Smooth muscle cell of the brain vasculature (primary cell): Measurements from ENCODE around the gene KCNS1.
"Not testable (repeated sequence)": the region's sequence is repeated elsewhere in the genome, so short reads cannot be mapped to it uniquely, and the experiment has no call there.

Experiments used
- DNase-seq: peaks from one replicate; pipeline ENCODE4 v3.0.0-alpha.2; 2012; ENCODE audit warnings: low read depth, low spot score

Gene KCNS1, protein sequence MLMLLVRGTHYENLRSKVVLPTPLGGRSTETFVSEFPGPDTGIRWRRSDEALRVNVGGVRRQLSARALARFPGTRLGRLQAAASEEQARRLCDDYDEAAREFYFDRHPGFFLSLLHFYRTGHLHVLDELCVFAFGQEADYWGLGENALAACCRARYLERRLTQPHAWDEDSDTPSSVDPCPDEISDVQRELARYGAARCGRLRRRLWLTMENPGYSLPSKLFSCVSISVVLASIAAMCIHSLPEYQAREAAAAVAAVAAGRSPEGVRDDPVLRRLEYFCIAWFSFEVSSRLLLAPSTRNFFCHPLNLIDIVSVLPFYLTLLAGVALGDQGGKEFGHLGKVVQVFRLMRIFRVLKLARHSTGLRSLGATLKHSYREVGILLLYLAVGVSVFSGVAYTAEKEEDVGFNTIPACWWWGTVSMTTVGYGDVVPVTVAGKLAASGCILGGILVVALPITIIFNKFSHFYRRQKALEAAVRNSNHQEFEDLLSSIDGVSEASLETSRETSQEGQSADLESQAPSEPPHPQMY

DNA sequence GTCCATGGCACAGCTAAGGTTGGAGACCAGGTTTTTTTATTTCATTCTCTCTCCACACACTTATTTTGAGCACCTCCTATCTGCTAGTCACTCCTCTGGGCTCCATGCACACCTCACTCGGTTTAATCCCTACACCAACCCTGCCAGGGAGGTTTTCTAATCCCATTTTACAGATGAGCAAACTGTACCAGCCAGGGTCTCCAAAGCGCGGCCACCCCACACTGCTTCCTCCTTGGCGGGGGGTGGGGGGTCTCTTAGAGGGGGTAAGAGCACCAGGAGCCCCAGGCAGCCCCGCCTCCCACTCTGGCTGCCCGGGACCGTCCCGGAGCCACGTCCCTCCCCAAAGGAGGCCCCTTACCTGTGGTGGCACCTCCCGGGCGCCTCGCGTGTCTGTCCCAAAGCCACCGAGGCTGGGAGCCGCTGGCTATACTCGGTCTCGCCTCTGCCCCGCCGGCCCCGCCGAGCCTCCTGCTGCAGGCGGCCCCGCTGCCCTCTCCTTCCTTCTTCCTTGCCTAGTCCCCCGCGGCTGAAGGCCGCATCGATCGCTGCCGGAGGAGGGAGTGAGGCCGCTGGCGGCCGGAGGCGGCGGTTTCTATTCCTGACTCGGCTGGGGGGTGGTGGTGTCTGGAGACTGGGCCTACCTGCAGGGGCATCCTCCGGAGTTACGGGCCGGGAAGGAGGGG is at the start of gene KCNS1:
Gene KCNS1, minus strand, starts transcription at position 565 of the 683 bp plus-strand sequence. CDS start 1,891 bp downstream, outside the sequence.
- no peak for DNase-seq

DNA sequence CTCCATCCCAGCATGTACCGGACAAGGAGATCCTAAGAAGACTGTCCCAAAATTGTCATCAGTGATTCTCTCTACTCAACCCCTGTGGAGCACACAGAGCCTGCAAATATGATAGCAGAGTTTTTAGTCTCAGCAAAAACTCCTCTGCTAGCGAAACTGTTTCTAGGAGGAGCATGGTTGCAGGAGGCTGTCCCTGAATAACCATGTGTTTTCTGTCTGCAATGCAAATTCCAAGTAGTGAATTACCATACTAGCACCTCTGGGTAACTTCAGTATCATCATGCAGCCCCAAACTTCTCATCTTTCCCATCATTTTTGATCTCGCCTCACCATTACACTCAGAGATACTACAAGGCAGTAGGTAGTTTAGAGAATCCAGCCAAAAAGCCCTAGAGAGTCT is 48.1 kb upstream of the KCNS1 start:
- no peak for DNase-seq

DNA sequence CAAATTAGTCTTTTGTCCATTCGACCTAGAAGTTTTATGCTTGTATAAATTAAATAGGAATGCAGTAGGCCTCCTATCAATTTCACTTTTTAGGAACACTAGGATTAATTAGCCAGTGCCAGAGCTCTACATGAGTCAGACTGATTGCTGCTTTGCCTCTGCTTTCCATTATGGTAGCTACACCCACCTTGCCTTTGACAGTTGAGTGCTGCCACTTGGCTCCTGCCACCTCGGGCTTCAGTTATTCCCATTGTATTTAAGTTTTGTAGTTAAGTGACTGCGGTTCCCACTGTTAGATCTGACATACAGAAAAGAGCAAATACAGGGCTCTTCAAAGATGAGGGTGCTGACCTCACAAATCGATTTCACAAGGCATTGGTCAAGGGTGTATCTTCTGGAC is 39.9 kb upstream of the KCNS1 start:
- no peak for DNase-seq

DNA sequence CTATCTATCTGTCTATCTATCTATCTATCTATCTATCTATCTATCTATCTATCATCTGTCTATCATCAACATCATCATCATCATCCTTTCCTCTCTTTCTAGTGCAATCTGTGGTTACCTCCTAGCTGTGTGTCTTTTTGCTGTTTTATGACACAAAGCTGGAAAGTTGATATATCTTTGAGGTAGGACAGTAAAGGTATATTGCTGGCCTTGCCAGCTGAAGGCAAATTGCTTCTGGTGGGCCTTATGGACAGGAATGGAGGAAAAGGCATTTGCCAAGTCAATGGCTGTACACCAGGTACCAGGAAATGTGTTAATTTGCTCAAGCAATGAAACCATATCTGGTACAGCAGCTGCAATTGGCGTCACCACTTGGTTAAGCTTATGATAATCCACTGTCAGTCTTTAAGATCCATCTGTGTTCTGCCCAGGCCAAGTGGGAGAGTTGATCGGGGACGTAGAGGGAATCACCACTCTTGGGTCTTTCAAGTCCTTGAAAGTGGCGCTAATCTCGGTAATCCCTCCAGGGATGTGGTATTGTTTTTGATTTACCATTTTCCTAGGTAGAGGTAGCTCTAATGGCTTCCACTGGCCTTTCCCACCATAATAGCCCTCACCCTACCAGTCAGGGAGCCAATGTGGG is 38.9 kb upstream of the KCNS1 start:
- DNase-seq, result not testable (repeated sequence)

DNA sequence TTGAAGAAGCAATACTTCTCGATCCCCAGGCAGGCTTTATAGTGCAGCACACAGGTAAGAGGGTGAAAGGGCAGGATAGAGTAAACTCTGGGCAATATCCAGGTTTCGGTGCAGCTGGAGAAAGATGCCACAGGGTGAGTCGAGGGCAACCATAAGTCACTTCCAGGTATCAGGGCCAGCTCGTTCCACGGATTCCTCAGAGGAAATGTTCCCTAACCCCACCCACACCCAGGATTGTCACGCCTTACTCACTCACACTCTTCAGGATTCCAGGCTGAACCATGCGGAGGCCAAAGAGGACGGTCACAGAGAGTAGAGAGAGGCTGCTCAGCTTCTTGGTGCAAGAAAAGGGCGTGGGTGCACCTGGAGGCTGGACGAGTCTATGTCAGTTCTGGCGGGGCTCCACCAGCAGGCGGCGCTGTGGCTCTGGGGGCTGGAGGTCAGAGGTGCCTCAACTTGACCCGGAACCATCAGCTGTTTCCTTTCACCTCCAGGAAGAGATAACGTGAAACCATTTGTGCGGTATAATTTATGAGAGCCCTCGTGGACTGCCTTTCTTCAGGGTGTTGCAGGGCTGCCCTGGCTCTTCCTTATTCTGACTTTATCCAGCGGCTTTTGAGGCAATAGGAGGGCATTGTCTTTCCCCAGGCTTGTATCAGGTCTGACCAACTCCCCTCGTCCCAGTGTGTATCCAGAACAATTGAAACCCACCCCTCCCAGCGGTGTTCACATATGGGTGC is 37.8 kb upstream of the KCNS1 start:
- no peak for DNase-seq

DNA sequence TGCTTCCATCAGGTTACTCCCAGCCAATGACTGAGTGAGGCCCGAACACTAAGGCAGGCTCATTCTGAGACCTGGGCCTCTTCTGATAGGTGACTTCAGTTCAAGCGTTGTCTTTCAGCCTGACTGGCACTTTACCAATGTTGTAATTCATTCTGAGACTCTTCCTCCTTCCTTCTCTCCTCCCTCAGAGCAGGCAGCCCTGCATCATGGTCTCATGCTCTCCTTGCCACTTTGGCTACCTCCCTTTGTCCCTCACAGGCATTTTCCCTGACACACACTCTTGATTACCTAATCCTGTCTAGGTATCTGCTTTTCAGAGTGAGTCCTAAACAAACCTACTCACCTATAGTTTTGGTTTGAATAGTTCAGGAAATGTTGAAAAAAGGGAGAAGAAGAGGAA is 36.0 kb upstream of the KCNS1 start:
- DNase-seq, result no peak

DNA sequence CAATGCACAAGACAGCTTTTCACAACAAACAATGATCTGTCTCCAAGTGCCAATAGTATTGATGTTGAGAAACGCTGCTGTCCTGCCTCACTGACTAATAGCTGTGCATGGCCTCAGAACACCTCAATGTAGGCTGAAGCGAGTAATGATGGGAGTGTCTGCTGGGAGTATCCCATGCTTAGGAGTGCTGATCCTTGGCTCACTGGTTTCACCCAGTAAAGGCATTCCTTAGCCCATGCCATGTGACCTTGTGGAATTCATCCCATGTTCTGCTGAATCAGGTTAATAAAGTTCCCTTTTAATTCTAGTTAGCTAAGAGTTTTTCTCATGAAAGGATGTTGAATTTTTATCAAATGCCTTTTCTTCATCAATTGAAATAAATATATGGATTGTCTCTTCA is 27.2 kb upstream of the KCNS1 start:
- DNase-seq, result no peak

DNA sequence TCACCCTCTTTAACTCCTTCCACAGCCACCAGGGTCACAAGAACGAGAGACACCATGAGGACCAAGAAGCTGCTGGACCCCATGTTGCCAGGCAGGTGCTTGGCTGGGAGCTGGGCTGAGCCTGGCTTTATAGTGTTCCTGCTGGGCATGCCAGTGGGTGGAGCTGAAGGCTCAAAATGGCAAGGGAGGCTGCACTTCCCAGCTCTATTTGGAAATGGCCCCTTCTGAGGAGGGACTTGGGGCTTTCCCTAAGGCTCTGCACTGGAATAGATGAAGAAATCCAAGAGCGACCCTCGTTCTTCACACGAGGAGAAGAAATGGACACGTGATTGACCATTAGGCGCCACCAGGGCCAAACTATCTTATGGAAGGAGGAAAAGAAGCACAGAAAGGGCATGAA is 23.4 kb upstream of the KCNS1 start, which contains the start of gene WFDC12:
Gene WFDC12, minus strand, starts transcription at position 101 of the 400 bp plus-strand sequence. Its CDS starts 18 bp downstream, at position 83.
- DNase-seq, result no peak

DNA sequence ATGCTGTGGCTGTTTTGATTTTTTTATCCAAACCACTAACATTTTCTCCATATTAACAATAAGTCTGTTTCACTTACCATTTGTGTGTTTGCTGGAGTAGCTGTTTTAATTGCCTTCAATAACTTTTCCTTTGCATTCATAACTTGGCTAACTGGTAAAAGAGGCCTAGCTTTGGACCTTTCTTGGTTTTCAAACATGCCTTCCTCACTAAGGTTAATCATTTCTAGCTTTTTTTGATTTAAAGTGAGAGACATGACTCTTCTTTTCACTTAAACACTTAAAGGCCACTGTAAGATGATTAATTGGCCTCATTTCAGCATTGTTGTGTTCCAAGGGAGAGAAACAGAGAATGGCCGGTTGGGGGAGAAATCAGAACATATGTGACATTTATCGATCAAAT is 20.5 kb upstream of the KCNS1 start:
- DNase-seq, result no peak

DNA sequence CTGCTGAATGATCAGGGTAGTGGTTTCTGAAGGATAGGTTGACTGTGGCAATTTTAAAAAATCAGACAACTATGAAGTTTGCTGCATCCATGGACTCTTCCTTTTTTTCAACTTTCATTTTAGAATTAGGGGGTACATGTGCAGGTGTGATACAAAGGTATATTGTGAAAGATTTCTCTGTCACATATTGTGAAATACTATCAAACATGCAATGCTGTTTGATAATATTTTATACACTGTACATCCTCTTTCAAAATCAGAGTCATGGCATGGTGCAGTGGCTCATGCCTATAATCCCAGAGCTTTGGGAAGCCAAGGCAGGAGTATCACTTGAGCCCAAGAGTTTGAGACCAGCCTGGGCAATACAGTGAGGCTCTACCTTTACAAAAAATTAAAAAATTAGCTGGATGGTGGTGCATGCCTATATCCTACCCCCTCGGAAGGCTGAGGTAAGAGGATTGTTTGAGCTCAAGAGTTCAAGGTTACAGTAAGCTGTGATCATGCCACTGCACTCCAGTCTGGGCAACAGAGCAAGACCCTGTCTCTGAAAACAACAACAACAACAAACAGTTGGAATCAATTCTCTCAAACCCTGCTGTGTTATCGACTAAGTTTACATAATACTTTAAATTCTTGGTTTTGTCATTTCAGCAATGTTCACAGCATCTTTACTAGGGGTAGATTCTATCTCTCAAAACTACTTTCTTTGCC is 18.8 kb upstream of the KCNS1 start:
- no peak for DNase-seq

DNA sequence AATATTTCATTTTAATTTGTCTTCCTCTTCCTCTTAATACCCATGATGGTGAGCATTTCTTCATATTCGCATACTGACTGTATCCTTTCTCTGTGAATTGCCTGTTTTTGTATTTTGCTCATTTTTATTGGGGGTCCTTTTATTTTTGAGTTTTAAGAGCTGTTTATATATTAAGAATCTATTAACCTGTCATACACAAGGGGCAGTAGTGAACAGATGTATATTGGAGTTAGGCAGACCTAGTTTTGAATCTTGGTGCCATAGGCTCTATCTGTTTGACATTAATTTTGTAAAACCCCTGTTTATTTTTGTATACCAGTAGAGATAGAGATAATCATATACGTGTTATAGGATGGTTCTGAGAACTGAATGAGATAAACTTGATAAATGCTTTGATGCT is 17.1 kb upstream of the KCNS1 start:
- DNase-seq, result no peak

DNA sequence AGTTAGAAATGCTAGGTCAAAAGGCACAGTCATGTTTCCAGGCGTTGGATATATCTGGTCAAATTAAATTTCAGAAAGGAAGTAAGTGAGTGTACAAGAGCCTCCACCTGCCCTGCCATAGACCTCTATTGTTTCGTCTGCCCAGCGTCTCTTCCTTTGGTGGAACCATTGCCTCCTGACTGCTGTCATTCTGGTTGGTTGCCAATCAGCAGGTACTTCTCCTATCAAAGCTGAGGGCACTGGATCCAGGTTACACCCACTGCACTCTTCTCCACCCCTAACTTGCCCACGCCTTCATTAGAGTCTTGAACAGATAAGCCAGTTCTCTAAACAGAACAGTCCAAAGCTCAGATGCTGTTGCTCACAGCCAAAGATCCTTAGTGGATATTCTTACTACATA is 16.7 kb upstream of the KCNS1 start:
- DNase-seq, result no peak

DNA sequence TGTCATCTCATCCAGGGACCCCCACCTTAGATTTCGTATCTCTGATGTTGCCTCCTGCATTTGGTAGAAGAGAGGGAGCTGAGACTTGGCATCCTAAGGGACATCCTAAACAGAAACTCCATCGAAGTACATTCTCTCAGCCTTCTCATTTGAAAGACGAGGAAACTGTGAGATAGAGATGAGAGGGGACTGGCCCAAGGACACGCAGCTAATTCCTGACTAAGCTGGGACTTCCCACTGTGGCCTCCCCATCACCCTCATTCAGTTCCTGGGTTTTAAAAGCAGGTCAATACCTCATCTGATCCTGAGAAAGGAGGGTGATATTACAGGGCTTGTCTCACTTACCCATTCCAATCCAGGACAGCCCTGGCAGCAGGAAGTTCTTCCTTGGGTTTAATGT is 14.9 kb upstream of the KCNS1 start:
- no peak for DNase-seq

DNA sequence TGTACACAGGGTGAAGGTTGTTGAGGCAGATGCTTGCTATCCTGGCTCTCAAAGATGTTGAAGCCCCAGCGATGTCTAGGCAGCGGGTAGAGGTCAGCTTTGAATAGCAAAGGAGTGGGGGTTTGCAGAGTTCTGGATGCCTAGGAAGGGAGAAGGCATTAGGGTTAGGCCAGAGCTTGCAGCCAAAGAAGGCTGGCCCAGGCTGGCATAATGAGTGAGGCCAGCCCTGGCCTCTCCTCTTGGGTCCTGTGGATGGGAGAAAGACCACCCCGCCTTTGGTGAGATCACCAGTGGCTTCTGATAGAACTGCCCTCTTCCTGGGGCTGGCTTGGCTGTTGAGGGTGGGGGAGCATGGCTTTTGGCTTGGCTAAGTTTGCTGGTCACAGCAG is 14.5 kb upstream of the KCNS1 start:
- no peak for DNase-seq

DNA sequence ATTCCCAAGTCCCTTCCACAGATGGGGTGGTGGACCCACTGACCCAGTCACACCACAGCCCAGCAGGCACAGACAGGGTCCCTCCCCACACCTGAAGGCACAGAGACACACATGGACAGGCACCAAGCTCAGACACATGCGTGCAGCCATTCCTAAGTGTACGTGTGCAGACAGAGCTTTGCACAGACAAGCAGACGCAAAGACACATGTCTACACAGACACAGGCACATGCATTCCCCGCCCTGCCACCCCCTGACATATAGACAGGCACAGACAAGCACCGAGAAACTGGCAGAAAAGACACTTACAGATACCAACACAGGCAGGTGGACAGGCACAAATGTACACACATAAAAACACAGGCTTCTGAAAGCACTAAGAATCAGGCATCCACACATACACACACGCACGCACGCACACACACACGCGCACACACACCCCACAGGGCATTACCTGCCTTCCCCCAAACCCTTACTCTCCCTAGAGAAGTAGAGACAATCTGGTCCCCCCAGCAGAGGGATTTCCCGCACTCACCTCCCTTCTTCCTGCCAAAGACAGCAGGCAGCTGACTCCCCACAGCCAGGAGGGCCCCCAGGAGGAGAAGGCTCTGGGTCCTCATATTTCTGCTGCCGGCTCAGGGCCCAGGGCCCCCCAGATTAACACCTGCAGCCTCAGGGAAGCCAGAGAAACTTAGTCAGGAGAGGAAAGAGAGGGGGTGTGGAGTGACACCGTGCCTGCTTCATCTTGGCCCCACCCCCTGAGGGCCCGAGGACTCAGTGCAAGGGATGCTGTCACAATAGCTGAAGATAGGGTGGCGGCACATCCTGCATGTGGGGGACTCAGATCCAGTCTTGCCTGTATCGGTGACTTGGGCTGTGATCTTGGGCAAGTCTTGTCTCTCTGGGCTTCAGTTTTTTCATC is 13.8 kb upstream of the KCNS1 start, which contains the start of gene WFDC5:
Gene WFDC5, minus strand, starts transcription at position 710 of the 921 bp plus-strand sequence. Its CDS starts 91 bp downstream, at position 619.
- DNase-seq, result no peak

DNA sequence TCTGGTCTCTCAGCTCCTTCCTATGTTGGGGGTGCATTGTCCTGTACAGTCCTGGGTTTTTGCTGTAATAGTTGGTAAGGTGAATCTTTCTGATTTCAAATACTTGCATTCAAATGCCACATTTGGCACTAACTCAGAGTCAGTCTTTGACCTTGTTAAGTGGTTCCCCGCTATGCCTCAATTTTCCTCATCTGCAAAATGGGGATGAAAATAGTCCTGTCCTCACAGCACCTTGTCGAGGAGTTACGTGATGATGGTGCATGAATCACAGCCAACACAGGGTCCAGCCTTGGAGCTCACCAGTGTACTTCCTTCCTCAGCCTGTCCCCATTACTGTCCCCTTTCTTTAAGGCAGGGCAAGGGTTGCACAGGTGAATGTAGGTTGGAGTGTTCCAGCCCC is 12.9 kb upstream of the KCNS1 start:
- no peak for DNase-seq

DNA sequence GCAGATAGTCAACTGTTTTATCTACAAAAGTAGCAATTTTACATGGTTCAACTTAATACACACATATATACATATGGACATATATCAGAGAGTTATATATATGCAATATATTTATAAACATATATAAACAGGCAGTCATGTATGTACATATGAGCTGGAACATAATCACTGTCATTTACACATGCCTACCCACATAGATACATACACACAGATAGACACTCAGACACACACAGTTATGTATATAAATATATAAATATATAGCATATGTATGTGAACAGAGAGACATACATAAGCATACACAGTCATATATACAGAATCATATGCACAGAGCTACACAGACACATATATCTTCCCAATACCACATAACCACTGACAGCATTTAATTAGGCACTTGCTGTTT is 11.8 kb upstream of the KCNS1 start:
- DNase-seq, result no peak

DNA sequence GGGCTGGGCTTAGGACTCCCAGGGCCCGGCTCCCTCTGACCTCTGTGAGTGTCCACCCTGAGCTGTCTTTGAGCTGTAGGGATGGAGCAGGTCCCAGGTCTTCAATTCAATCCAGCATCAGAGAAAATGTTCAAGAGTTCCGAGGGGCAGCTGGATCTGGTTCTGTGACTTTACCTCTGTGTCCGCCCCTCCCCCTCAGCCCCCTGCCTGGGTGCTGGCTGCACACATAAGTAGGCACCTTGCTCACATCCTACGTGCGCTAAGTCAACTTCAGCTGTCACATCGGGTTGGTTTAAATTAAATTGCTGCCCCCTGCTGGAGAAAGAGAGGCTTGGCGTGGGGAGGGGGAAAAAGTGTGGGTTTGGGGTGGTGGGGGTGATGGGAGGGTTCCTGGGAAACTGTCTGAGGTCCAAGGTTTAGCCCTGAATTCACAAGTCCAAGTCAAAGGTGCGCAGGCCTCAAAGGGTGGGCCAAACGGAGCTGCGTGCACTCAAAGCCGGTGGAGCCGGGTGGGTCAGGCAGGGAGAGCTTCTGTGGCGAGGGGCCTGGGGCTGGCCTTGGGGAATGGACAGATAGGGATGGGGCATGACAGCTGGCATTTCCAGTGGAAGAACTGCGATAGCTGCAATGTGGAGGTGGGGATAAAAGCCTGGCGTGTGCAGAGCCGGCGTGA is 11.0 kb upstream of the KCNS1 start:
- DNase-seq, result no peak

DNA sequence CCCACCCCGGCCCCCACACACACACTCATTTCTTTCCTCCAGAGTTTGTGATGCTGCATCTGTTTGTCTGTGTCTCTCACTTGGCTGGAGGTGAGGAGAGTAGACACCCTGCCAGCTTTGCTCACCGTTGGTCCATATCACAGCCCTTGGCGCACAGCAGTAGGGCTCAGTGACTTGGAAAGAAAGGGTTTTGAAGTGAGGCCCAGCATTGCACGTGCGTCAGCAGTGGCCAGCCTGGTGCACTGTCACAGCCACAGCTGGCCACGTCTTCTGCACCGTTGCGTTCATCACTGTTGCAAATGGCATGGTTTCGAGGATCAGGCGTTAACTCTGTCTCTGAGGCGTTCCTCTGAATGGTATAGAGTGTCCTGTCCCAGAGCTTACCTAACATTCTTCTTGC is 10.4 kb upstream of the KCNS1 start:
- DNase-seq, result no peak
